Measurements from ENCODE around the gene RTCB. TPM values are rescaled to one million over a fixed set of nuclear protein-coding genes. Genes with fewer than 3 reads are reported as not detected.
"Not testable (repeated sequence)": the region's sequence is repeated elsewhere in the genome, so short reads cannot be mapped to it uniquely, and the experiment has no call there.

Gene RTCB
- total RNA-seq, 2 experiments from 2014 or later: 84.2 to 85.5 TPM

- Mint-ChIP-seq H3K4me3 (no peak overlapping the region), H3K9me3 (no peaks in the 10 kb centered on the region), H3K27ac (no peak overlapping the region), H3K4me1 (ENCODE audit: low read depth) (no peaks in the 10 kb centered on the region), H3K36me3 (ENCODE audit: low read depth) (peaks cover 8% of the 10 kb centered on the region), H3K27me3 (ENCODE audit: low read depth) (no peaks in the 10 kb centered on the region)
- CTCF ChIA-PET: no interaction called here
- intact Hi-C loops (cut with micrococcal nuclease): no loop called here
- DNase-seq: no peak
Observed at GRCh38 chr22:32380991-32381390, 31.1 kb downstream of the RTCB start.

- H3K27me3 Mint-ChIP-seq (ENCODE audit: low read depth): no peaks in the 10 kb centered on the region
- no peaks in the 10 kb centered on the region for H3K9me3 Mint-ChIP-seq
- no peaks in the 10 kb centered on the region for H3K4me1 Mint-ChIP-seq (ENCODE audit: low read depth)
- intact Hi-C loops (cut with micrococcal nuclease): no loop called here
- no peak overlapping the region for H3K4me3 Mint-ChIP-seq
- H3K36me3 Mint-ChIP-seq (ENCODE audit: low read depth): peaks cover 4% of the 10 kb centered on the region
- peak; percentile 51 for DNase-seq
- H3K27ac Mint-ChIP-seq: no peak overlapping the region
- CTCF ChIA-PET: interaction anchor here (0.5 kb wide), 1 partner anchor 280 kb away, joined by 4 read pairs; no protein-coding TSS in a partner anchor
Observed at GRCh38 chr22:32378707-32379272, 33.3 kb downstream of the RTCB start.

- H3K4me1 Mint-ChIP-seq (ENCODE audit: low read depth): no peaks in the 10 kb centered on the region
- no peak overlapping the region for H3K27ac Mint-ChIP-seq
- intact Hi-C loops (cut with micrococcal nuclease): no loop called here
- no peaks in the 10 kb centered on the region for H3K9me3 Mint-ChIP-seq
- no peak overlapping the region for H3K4me3 Mint-ChIP-seq
- no peaks in the 10 kb centered on the region for H3K27me3 Mint-ChIP-seq (ENCODE audit: low read depth)
- no peak for DNase-seq
- CTCF ChIA-PET: no interaction called here
- H3K36me3 Mint-ChIP-seq (ENCODE audit: low read depth): peaks cover 4% of the 10 kb centered on the region
Observed at GRCh38 chr22:32376681-32377080, 35.4 kb downstream of the RTCB start.

- Mint-ChIP-seq H3K27me3 (ENCODE audit: low read depth) (no peaks in the 10 kb centered on the region), H3K36me3 (ENCODE audit: low read depth) (peaks cover 4% of the 10 kb centered on the region), H3K9me3 (no peaks in the 10 kb centered on the region), H3K4me3 (no peak overlapping the region), H3K27ac (no peak overlapping the region), H3K4me1 (ENCODE audit: low read depth) (no peaks in the 10 kb centered on the region)
- intact Hi-C loops (cut with micrococcal nuclease): no loop called here
- no peak for DNase-seq
- CTCF ChIA-PET: no interaction called here
Observed at GRCh38 chr22:32375678-32376450, 36.2 kb downstream of the RTCB start.

GRCh38 chr22:32364210-32364609 lies 47.8 kb downstream of the RTCB start:
- H3K4me3 Mint-ChIP-seq: no peak overlapping the region
- H3K36me3 Mint-ChIP-seq (ENCODE audit: low read depth): peaks cover 2% of the 10 kb centered on the region
- CTCF ChIA-PET: no interaction called here
- H3K4me1 Mint-ChIP-seq (ENCODE audit: low read depth): no peaks in the 10 kb centered on the region
- no peaks in the 10 kb centered on the region for H3K9me3 Mint-ChIP-seq
- no peak for DNase-seq
- intact Hi-C loops (cut with micrococcal nuclease): no loop called here
- no peak overlapping the region for H3K27ac Mint-ChIP-seq
- H3K27me3 Mint-ChIP-seq (ENCODE audit: low read depth): no peaks in the 10 kb centered on the region

- H3K36me3 Mint-ChIP-seq (ENCODE audit: low read depth): peaks cover 2% of the 10 kb centered on the region
- intact Hi-C loops (cut with micrococcal nuclease): no loop called here
- H3K4me1 Mint-ChIP-seq (ENCODE audit: low read depth): no peaks in the 10 kb centered on the region
- no peak overlapping the region for H3K4me3 Mint-ChIP-seq
- CTCF ChIA-PET: no interaction called here
- no peak overlapping the region for H3K27ac Mint-ChIP-seq
- H3K27me3 Mint-ChIP-seq (ENCODE audit: low read depth): no peaks in the 10 kb centered on the region
- H3K9me3 Mint-ChIP-seq: no peaks in the 10 kb centered on the region
- no peak for DNase-seq
Observed at GRCh38 chr22:32361257-32361656, 50.8 kb downstream of the RTCB start.

GRCh38 chr22:32360096-32360495 lies 52.0 kb downstream of the RTCB start:
- H3K27me3 Mint-ChIP-seq (ENCODE audit: low read depth); H3K4me1 Mint-ChIP-seq (ENCODE audit: low read depth); CTCF ChIA-PET; H3K27ac Mint-ChIP-seq; intact Hi-C loops (cut with micrococcal nuclease); H3K4me3 Mint-ChIP-seq; H3K9me3 Mint-ChIP-seq; DNase-seq; H3K36me3 Mint-ChIP-seq (ENCODE audit: low read depth): not testable (repeated sequence)

GRCh38 chr22:32357567-32357966 lies 54.5 kb downstream of the RTCB start, which contains the start of gene RFPL3:
Gene RFPL3, plus strand, starts transcription at chr22:32357867. Its CDS starts 205 bp downstream, at chr22:32358072.
- H3K27ac Mint-ChIP-seq; H3K36me3 Mint-ChIP-seq (ENCODE audit: low read depth); H3K27me3 Mint-ChIP-seq (ENCODE audit: low read depth); H3K4me3 Mint-ChIP-seq; H3K9me3 Mint-ChIP-seq; DNase-seq; H3K4me1 Mint-ChIP-seq (ENCODE audit: low read depth); CTCF ChIA-PET; intact Hi-C loops (cut with micrococcal nuclease): not testable (repeated sequence)

GRCh38 chr22:32355760-32356159 lies 56.3 kb downstream of the RTCB start:
- H3K36me3 Mint-ChIP-seq (ENCODE audit: low read depth): no peaks in the 10 kb centered on the region
- no peaks in the 10 kb centered on the region for H3K27me3 Mint-ChIP-seq (ENCODE audit: low read depth)
- H3K4me3 Mint-ChIP-seq: no peak overlapping the region
- DNase-seq: peak; percentile 12
- intact Hi-C loops (cut with micrococcal nuclease): no loop called here
- H3K27ac Mint-ChIP-seq: no peak overlapping the region
- CTCF ChIA-PET: no interaction called here
- no peaks in the 10 kb centered on the region for H3K9me3 Mint-ChIP-seq
- no peaks in the 10 kb centered on the region for H3K4me1 Mint-ChIP-seq (ENCODE audit: low read depth)

GRCh38 chr22:32354360-32355351 lies 57.4 kb downstream of the RTCB start:
- H3K4me3 Mint-ChIP-seq: no peak overlapping the region
- H3K27me3 Mint-ChIP-seq (ENCODE audit: low read depth): no peaks in the 10 kb centered on the region
- no peak for DNase-seq
- no peaks in the 10 kb centered on the region for H3K9me3 Mint-ChIP-seq
- no peaks in the 10 kb centered on the region for H3K36me3 Mint-ChIP-seq (ENCODE audit: low read depth)
- CTCF ChIA-PET: no interaction called here
- H3K4me1 Mint-ChIP-seq (ENCODE audit: low read depth): no peaks in the 10 kb centered on the region
- no peak overlapping the region for H3K27ac Mint-ChIP-seq
- intact Hi-C loops (cut with micrococcal nuclease): no loop called here

GRCh38 chr22:32353840-32354239 lies 58.2 kb downstream of the RTCB start:
- H3K9me3 Mint-ChIP-seq: no peaks in the 10 kb centered on the region
- H3K36me3 Mint-ChIP-seq (ENCODE audit: low read depth): no peaks in the 10 kb centered on the region
- CTCF ChIA-PET: no interaction called here
- DNase-seq: no peak
- H3K27ac Mint-ChIP-seq: no peak overlapping the region
- intact Hi-C loops (cut with micrococcal nuclease): no loop called here
- H3K4me1 Mint-ChIP-seq (ENCODE audit: low read depth): no peaks in the 10 kb centered on the region
- H3K27me3 Mint-ChIP-seq (ENCODE audit: low read depth): no peaks in the 10 kb centered on the region
- no peak overlapping the region for H3K4me3 Mint-ChIP-seq

- Mint-ChIP-seq H3K27ac (no peak overlapping the region), H3K4me1 (ENCODE audit: low read depth) (no peaks in the 10 kb centered on the region), H3K9me3 (no peaks in the 10 kb centered on the region), H3K27me3 (ENCODE audit: low read depth) (no peaks in the 10 kb centered on the region), H3K36me3 (ENCODE audit: low read depth) (no peaks in the 10 kb centered on the region), H3K4me3 (no peak overlapping the region)
- DNase-seq: no peak
- intact Hi-C loops (cut with micrococcal nuclease): no loop called here
- CTCF ChIA-PET: no interaction called here
Observed at GRCh38 chr22:32353292-32353691, 58.8 kb downstream of the RTCB start.
